Measurements from ENCODE around the gene TIAM2.
"Not testable (repeated sequence)": the region's sequence is repeated elsewhere in the genome, so short reads cannot be mapped to it uniquely, and the experiment has no call there.

The TIAM2 gene

DNA sequence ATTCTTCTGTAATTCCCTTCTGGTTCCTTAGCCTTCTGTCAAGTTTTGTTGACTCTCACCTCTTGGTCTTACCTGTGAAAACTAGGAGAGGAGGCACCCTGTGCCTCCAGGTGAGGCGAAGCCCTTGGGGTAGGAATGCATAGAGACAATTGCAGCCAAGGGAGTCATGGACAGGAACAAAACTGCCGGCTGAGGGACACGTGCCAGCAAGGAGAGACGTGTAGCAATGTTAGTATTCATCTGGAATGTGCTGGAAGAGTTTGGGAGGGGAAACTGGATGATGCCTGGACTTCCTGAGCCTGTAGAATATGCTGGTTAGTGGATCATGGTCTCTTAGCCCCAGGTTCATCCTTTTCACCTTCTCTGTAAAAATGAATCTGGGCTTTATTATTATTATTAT, 3.9 kb upstream of the TIAM2 start:
- DNase-seq (ENCODE audit: low read depth): no peak

DNA sequence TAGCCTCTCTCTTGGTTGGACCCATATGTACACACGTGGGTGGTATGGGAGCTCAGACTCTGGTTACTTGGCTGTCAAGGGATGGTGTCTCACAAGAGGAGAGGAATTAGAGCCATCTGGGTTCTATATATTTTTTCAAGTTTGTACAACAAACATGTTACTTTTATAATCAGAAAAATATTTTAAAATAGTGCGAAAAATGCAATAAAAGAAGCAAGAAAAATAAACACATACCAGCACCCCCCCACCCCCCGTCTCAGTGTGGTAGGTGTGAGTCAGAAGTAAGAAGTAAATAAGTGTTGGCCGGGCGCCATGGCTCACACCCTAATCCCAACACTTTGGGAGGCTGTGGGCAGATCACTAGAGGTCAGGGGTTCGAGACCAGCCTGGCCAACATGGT, 2.1 kb upstream of the TIAM2 start:
- no peak for DNase-seq (ENCODE audit: low read depth)

DNA sequence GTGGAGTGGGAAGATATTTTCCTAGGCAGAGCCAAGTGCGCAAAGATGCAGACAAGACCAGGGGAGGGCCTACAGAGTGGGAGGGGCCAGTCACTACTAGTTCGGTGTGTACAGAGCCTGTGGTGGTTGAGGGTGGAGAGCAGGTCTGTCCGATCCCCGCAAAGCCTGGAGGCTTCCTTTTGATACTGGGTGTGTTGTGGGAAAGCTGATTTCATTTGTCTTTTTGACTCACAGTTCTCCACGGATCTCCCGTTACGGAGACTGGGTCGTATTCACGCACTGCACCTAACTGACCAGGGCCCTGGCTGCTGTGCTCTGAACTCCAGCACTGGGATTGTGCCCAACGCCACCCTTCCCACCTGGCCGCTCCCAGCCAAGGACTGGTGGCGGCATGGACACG, 1.4 kb upstream of the TIAM2 start:
- no peak for DNase-seq (ENCODE audit: low read depth)

DNA sequence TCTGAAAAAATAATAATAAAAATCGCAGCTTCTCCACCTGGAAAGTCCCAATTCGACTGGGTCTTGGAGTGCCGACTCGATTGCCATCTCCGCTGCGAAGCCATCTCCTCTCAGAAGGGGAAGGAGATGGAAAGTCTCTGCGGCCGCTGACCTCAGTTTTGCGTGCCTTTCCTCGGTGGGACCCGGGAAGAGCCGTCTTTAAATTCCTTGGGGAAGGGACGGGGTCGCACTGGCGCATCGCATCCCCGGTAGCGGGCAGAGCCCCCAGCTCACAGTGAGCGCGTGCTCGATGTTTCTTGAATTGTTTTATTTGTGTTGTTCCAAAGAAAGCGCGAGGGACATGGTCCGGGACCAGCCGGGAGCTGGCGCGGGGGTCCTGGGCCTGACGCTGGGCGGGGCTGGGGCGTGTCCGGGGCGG, 270 bp upstream of the TIAM2 start:
- no peak for DNase-seq (ENCODE audit: low read depth)

DNA sequence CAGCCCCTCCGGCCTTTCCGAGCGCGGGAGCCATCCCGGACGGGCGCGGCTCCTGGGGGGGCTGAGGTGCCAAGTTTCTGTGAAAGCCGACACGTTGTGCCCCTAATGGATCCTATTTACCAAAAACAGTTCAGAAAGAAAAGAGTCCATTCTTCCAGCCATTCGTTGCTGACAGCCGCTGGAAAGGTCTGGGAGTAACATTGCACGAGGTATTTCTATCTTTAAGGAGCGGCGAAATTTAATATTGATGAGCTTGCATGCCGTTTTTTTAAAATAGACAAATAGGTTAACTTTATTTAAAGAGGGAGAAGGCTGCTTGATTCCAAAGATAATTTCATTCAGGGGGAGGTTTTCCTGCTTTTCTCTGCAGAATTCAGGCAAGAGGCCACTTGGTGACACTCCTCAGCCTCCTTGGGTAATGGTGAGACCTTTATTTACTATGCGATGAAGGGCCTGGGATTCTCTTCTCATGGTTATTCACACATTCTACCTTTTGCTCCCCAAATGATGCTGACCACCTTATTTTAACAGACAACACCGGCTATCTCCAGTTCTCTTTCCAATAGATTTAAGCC, 988 bp downstream of the TIAM2 start:
- DNase-seq (ENCODE audit: low read depth): no peak

DNA sequence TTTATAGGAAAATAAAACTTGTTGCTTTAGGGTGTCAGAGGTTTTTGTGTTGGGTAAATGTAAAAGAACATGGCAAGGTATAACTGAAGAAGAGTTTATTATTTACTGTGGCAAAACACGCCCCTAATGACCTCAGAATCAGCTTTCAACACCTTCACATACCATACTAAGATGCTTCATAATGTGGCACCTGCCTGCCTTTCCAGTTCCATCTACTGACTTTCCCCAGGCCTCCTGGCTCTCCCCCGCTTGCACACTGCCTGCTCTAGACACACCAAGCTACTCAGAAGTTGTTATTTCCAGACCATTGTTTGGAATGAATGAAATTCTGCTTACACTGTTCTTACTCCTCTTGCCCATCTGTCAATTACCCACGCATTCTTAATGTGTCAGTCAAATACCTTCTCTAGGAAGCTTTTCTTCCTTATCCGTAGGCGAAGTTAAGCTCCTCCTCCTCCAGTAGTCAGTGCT, 1.8 kb downstream of the TIAM2 start:
- DNase-seq (ENCODE audit: low read depth): no peak

DNA sequence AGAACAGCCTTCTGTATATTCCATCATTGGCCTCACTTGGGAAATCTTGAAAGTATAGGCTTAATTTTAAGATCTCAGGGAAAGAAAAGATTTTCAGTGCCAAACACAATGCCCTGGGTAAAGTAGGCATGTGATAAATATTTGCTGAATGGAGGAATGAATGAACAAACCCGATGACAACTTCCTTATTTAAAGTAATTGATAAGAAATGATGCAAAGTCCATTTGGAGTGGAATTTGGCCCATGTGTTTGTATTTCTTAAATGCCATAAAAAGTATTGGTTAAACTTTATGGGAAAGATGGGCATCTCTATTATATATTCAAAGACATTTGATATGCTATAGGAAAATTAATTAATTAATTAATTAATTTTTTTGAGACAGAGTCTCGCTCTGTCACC, 3.7 kb downstream of the TIAM2 start:
- no peak for DNase-seq (ENCODE audit: low read depth)

DNA sequence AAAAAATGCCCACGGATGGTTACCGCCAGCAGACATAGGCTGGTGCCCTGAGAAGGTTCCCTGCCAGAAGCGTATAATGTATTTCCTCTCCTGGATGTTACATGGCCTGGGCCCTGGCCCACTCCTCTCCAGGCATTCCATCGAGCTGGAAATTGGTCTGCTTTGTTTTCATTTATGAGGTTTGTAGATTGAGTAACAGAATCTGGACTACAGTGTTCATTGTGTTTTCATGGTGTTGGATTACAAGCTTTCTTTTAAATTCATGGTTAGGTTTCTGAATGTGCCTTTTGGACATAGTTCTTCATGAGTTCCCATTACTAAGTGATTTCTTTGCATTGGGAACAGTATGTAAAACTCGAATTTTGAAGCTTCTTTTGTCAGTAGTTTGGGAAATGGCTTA, 6.4 kb downstream of the TIAM2 start:
- DNase-seq (ENCODE audit: low read depth): no peak

DNA sequence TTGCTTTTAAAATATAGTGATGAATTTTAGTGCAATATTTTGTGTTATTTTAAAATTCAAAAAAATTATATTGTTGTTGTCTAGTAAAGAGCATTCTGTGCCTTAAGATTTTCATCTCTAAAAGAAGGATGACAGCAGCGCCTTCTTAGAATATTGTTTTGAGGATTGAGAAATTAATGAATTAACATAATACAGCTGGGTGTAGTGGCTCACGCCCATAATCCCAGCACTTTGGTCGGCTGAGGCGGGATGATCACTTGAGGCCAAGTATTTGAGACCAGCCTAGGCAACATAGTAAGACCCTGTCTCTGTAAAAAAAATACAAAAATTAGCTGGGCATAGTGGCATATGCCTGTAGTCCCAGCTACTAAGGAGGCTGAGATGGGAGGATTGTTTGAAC, 6.8 kb downstream of the TIAM2 start:
- no peak for DNase-seq (ENCODE audit: low read depth)

DNA sequence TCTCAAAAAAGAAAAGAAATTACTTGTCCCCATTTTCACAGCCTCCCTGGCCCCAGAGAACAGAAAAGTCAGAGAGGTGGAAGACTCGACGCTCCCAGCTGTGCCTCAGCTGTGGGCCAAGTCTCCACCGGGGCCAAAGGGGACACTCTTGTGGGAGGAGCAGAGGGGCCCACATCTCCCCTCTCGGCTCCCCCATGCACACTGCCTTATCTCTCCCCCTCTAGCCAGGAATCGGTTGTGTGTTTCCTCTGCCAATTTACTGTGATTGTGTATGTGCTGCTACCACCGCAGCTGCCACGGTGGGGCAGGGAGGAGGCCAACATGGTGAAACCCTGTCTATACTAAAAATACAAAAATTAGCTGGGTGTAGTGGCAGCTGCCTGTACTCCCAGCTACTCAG, 8.4 kb downstream of the TIAM2 start:
- no peak for DNase-seq (ENCODE audit: low read depth)

DNA sequence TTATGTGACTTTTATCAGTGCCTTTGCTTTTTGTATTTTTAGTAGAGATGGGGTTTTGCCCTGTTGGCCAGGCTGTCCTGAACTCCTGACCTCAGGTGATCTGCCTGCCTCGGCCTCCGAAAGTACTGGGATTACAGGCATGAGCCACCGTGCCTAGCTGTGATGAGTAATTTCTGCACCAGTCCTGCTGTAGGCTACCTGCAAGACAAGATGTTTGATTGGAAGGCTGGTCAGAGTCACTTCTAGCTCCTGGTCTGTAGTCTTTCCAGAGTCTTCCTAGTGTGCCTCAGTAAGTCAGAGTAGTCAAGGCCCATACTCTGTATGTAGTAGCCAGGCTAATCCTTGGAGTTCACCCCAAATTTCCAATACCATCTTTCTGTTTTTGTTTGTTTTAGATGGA, 8.9 kb downstream of the TIAM2 start:
- no peak for DNase-seq (ENCODE audit: low read depth)

DNA sequence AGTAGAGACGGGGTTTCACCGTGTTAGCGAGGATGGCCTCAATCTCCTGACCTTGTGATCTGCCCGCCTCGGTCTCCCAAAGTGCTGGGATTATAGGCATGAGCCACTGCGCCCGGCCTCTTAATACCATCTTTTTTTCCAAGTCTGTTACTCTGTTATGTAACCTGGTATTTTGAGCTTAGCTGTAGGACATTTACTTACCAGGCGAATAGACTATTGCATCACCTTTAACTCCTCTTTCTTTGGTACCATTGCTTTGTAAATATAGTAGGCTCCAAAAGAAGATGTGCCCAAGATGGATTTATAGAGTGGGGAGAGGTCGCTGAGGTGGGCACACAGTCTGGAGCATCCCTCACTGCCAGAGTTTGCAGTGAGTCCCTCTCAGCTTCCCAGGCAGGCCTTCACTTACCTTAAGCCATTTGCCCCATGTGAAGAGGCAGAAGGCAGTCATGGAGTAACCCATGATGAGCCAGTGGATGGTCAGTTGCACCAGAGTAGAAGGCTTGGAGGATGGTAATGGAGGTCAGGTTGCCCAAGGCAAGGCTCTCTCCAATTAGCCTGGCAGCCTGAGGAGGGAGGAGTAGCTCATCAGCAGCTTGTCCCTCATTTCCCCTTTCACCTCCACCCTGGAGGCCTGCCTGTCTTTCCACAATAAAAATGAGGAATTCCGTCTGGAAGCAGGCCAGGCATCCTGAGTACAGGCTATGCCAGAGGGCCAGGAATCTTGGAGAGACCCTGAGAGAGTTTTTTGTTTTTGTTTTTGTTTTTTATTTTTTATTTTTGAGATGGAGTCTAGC, 9.7 kb downstream of the TIAM2 start:
- DNase-seq (ENCODE audit: low read depth): no peak

DNA sequence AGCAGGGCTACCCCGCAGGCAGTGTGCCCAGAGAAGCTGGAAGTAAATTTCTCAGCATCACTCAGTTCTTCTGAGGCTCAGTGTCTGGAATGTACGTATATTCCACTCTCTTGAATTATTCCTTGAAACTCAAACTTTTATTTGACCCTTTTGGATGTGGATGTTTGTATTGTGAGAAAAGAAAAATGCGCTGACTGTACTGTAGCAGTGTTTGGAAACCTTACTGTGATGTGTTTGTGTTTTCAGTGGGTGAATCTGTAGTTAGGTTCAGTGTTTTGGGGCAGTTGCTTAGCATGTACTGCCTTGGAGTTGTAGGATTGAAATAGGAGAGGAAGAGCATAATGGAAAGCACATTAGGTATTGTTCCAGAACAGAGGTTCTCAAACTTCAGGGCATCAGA, 13.5 kb downstream of the TIAM2 start:
- DNase-seq (ENCODE audit: low read depth): no peak

DNA sequence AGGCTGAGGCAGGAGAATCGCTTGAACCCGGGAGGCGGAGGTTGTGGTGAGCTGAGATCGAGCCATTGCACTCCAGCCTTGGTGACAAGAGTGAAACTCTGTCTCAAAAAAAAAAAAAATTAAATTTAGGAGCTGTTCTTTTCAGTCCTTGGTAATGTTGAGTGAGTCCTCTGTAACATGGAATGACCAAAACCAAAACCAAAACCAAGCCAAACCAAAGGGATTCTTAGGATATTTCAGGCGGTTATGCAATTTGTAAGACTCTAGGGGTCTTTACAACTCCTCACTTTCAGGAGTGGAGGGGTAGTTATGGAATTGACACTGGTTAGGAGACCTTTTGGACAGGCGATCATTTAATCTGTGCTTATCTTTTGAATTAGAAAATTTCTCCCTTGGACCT, 15.8 kb downstream of the TIAM2 start:
- DNase-seq (ENCODE audit: low read depth): no peak

DNA sequence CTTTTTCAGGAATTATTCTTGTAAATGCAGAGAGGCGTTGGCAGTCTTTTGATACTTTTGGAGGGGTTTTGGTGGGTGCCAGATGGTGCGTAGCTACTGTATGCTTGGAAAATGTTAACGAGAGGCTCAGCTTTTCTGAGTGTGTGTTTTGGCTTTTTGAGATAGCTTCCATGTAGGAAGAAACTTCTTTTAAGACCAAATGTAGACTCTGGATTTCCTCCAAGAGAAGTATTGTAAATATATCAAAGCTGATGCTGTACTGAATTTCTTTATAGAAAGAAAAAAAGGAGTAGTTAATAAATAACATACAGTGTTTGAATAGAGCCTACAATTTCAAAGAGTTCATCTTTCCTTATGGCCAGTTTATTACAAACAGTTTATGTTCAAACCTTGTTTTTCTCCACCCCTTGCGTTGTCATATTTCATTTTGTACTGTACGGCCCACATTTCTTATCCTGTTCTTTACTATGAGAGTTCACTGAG, 16.7 kb downstream of the TIAM2 start:
- no peak for DNase-seq (ENCODE audit: low read depth)

DNA sequence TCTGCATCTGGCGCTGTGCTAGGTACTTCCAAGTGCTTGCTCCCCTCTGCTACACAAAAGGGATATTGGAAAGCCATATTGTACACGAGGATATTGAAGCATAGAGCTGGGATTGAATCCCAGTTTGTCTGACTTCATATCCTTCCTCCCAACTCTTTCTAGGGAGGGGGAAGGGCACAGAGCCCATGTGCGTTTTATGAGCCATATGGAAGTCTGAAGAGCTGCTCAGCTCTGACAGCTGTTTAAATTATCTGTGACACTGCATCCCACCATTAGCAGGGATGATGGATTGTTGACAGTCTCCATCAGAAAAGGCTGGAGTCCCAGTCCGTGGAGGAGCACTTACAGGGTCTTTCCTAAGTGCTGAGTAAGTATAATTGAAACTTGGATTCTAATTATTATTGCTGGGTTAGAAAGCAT, 18.4 kb downstream of the TIAM2 start:
- DNase-seq (ENCODE audit: low read depth): no peak

DNA sequence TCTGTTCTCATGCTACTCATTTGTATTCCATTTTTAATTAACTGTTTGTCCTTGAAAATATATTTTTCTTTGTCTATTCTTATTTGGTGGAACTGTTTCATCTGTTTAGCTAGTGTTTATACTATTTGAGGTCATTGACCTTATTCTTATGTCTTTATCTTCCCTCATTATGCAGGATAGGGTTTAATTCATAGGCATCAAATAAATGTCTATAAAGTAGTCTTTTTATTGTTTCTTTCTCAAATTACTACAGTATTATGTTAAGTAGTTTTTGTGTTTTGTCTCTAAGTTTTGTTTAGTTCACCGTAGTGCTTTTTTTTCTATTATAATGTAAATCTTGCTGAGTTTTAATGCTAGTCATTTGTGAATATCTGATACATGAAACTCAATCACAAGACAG, 19.0 kb downstream of the TIAM2 start:
- DNase-seq (ENCODE audit: low read depth): no peak

DNA sequence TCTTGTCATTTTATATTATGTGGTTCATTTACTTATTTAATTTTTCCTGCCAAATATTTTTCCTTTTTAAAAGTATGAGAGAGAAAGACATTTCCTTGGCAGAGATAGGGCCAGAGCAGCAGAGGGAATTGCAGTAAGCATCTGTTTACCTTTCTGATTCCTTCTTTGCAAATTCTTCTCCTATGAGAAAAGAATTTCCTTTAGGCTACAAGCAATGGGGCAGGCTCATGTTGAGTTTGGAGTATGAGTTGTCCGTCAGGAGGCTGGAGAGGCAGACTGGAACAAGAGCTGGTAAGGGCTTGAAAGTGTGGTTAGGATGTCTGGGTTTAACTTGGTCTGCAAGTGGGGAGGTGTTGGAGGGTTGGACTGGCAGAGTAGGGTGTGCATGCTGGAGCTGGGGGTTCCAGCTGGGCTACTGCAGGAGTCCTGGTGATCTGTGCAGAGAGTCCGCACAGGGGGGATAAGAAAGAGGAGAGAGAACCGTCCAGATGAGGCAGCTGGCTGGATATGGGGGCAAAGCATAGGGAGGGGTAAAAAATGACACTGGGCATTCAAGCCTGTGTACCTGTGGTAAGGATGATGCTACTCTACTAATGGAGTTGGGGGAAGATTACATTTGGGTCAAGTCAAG, 19.7 kb downstream of the TIAM2 start:
- DNase-seq (ENCODE audit: low read depth): no peak

DNA sequence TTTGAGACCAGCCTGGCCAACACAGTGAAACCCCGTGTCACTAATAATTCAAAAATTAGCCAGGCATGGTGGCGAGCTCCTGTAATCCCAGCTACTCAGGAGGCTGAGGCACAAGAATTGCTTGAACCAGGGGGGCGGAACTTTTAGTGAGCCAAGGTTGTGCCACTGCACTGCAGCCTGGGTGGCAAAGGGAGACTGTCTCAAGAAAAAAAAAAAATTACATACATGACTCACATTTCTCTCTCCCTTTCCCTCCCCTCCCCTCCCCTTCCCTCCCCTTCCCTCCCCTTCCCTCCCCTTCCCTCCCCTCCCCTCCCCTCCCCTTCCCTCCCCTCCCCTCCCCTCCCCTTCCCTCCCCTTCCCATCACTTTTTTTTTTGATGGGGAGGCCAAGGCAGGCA, 23.3 kb downstream of the TIAM2 start:
- not testable (repeated sequence) for DNase-seq (ENCODE audit: low read depth)

DNA sequence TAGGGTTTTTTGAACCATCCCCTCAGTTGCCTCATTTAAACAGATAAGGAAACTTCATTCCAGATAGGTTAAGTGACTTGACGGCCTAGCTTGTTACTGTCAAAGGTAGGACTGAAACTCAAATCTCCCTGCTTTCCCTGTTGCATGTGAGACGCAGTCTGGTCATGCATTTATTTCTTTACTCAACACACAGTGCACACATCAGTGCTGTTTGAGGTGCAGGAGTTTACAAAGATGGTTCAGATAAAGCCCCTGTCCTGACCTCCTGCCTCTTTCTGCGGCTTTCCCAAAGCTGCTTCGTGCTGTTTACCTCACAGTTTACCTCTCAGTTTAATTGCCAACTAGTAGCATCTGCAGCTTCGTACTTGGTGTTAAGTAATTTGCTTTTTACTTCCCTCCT, 26.6 kb downstream of the TIAM2 start:
- no peak for DNase-seq (ENCODE audit: low read depth)

DNA sequence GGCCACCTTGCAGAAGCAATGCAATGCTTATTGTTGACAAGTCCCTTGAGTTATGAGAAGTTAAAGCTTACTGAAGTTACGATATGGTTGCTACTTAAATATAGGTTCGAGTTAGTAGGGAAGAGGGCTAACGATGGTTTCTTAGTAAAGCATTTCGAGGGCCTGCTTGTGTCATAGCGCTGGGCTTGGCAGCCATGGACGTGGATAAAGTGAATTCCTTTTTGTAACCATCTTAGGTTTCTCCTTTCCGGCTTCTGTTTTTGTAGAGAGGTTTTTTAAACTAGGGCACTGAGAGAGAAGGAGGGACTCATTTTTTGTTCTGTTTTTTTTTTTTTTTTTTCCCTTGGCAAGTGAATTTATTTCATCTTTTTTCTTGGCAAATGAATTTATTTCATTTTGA, 27.6 kb downstream of the TIAM2 start:
- no peak for DNase-seq (ENCODE audit: low read depth)

DNA sequence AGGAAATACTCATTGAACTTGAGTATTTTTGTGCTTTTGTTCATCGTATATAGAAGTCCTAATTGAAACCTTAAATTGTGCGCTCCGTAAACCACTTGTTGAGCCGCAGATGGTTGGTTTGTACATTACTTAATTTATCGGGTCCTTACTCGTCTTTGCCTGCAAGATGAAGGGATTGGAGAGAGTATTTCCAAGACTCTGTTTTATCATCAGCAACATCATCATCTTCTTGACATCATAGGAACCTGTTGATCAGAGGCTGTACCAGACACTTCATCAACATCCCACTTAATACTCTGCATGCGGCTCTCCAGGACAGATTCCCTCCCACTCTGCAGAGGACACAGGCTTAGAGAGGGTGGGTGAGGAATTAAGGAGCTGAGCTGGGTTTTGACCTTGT, 28.6 kb downstream of the TIAM2 start:
- DNase-seq (ENCODE audit: low read depth): no peak

DNA sequence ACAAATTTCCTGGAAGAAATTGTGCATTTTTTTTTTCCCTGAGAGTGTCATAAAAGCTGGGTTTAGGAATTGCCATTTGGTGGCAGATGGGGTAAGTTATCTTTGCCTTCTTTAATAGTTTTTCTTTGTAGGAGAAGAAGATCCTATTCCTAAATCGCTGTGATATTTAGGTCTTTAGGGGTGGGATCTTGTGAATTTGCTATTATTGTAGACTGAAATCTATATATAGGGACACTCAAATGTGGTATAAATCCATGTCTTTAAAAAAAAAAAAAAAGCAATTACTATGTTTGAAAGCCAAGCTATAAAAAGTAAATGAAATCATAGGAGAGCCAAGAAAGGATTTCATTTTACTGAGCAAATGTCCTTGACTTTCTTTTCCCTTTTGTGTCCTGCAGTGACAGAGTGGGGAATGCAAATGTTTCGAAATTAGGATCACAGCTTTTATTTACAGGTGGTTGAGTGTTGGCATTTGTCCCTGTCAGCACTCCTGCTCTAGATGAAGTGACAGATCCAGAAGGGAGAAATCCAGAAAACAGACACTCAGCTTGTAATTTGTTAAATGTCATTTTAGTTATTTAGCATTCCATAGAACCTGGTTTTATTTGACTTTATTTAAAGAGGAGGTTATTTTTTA, 29.4 kb downstream of the TIAM2 start:
- DNase-seq (ENCODE audit: low read depth): no peak
